ENCODE data around the gene KDM3A. TPM values are rescaled to one million over a fixed set of nuclear protein-coding genes. Genes with fewer than 3 reads are reported as not detected.

The KDM3A gene
- total RNA-seq, 1 experiment from 2014 or later: 52.6 TPM

DNA sequence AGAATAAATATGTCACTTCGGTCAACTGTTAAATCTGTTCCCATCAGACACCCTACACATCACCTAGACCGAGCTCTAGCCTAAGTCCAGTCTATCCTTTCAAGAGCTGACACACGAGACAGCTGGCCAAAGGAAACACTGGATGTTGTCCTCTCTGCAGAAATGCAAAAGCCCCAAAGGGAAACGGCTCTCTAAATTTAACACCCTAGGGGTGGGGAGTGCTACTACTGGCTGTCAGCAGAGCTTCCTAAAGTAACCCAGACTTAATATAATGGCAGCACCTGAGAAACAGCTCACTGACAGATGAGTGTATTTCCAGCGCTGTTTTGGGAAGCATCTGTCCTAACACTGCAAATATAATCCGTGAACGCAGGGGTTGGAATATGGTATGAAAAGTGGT lies 66.4 kb downstream of the KDM3A start:
- POLR2A ChIA-PET: no interaction called here
- BruUV-seq (replicated peaks): no TSS peak
- ATAC-seq (no peak), DNase-seq (ENCODE audit: low read depth, low spot score) (no peak)
- intact Hi-C loops (cut with micrococcal nuclease): no loop called here
- Histone ChIP-seq H3K9ac (ENCODE audit: low read length) (no peak overlapping the region), H3K79me2 (ENCODE audit: insufficient read depth, low read length) (no peaks in the 10 kb centered on the region), H3K4me1 (ENCODE audit: control insufficient read depth in 1 of 2, insufficient read depth in 2 of 2, low read length in 2 of 2) (no peaks in the 10 kb centered on the region), H3K4me2 (ENCODE audit: low read length) (no peak overlapping the region), H2AFZ (ENCODE audit: low read depth, low read length, poor library complexity, severe bottlenecking) (no peak overlapping the region), H3K27me3 (ENCODE audit: insufficient read depth, low read length) (no peaks in the 10 kb centered on the region), H3K9me2 (ENCODE audit: insufficient read depth) (no peaks in the 10 kb centered on the region), H3K36me3 (ENCODE audit: control insufficient read depth in 1 of 2, insufficient read depth in 2 of 2, low read length in 2 of 2) (peaks cover 0 to 10% of the 10 kb centered on the region in 2 experiments; a peak in 1 of 4 replicates), H4K20me1 (ENCODE audit: insufficient read depth) (no peaks in the 10 kb centered on the region), H3K4me3 (replicated peaks in 1 of 2; ENCODE audit: low read depth in 1 of 2, low read length in 2 of 2) (no peak overlapping the region), H3K9me3 (ENCODE audit: control insufficient read depth in 1 of 2, insufficient read depth in 1 of 2, low read depth in 1 of 2, low read length in 2 of 2) (no peaks in the 10 kb centered on the region), H3K27ac (ENCODE audit: low read depth, low read length) (no peak overlapping the region)
- TF ChIP-seq CEBPB (IDR thresholded peaks at IDR 0.05; ENCODE audit: low read depth) (no peak), YY1 (IDR thresholded peaks at IDR 0.05; ENCODE audit: extremely low read depth, insufficient replicate concordance, low read depth, low read length) (no peak), ELF1 (IDR thresholded peaks at IDR 0.05; ENCODE audit: borderline replicate concordance, low read depth) (no peak), POLR2AphosphoS5 (IDR thresholded peaks at IDR 0.05; ENCODE audit: low read depth, low read length) (no peak), EZH2phosphoT487 (IDR thresholded peaks at IDR 0.05; ENCODE audit: borderline replicate concordance) (no peak), ATF3 (IDR thresholded peaks at IDR 0.05) (no peak), ZFX (IDR thresholded peaks at IDR 0.05) (no peak), TCF7L2 (IDR thresholded peaks at IDR 0.05; ENCODE audit: borderline replicate concordance, extremely low read depth, insufficient read depth, insufficient read length) (no peak), SRF (IDR thresholded peaks at IDR 0.05; ENCODE audit: low read depth) (no peak), EZH2 (IDR thresholded peaks at IDR 0.05) (no peak), MAX (IDR thresholded peaks at IDR 0.05) (no peak), JUND (IDR thresholded peaks at IDR 0.05) (no peak)
- CTCF ChIA-PET: no interaction called here
- RAD21 ChIA-PET (ENCODE audit: low non-redundant PET in 1 of 2, low total read pairs in 2 of 2, uncharacterized antibody in 2 of 2, unreplicated experiment in 2 of 2): interaction anchor here in 1 of 2 experiments (0.6 kb wide), 1 partner anchor 139 kb away, joined by 3 read pairs; no protein-coding TSS in a partner anchor
